Activated T-helper 2 cell treated with anti-CD3 and anti-CD28 coated beads, Interferon-gamma antibody, Interleukin-2, Interleukin-4, amounts not matched to agents 10 μg/mL and 5 μg/mL and 100 μg/mL, durations not matched to agents 14 hours and 24 hours and 36 hours (primary cell): ENCODE measurements around the gene CRELD2. TPM values are rescaled to one million over a fixed set of nuclear protein-coding genes. Genes with fewer than 3 reads are reported as not detected.
"Not testable (repeated sequence)": the region's sequence is repeated elsewhere in the genome, so short reads cannot be mapped to it uniquely, and the experiment has no call there.

ENCODE experiments used
- DNase-seq: peaks from one replicate; pipeline ENCODE4 v3.0.0; 2021; ENCODE audit warnings: low spot score
- H3K27ac Mint-ChIP-seq: one replicate; pipeline ENCODE4 v1.8.0; 2021; ENCODE audit warnings: mixed read lengths
- H3K27me3 Mint-ChIP-seq: one replicate; pipeline ENCODE4 v1.8.0; 2021; ENCODE audit warnings: low read depth, mixed read lengths
- H3K36me3 Mint-ChIP-seq: one replicate; pipeline ENCODE4 v1.8.0; 2021; ENCODE audit warnings: low read depth, mixed read lengths
- H3K4me1 Mint-ChIP-seq: one replicate; pipeline ENCODE4 v1.8.0; 2021; ENCODE audit warnings: low read depth, mixed read lengths
- H3K4me3 Mint-ChIP-seq: one replicate; pipeline ENCODE4 v1.8.0; 2021; ENCODE audit warnings: low read depth, mild to moderate bottlenecking, moderate library complexity, mixed read lengths
- H3K9me3 Mint-ChIP-seq: one replicate; pipeline ENCODE4 v1.8.0; 2021; ENCODE audit warnings: mixed read lengths
- intact Hi-C: fragments of 100-400 bp; cut with micrococcal nuclease; formaldehyde crosslinking; loops from one replicate; pipeline ENCODE4 v1.15.1; 2023
- total RNA-seq: library from RNA; stranded (reverse); gene quantifications from 2 replicates; pipeline ENCODE4 v1.2.3, GENCODE V29; 2022

Gene CRELD2
- total RNA-seq, 1 donor from 2014 or later = 49.9 TPM

DNA sequence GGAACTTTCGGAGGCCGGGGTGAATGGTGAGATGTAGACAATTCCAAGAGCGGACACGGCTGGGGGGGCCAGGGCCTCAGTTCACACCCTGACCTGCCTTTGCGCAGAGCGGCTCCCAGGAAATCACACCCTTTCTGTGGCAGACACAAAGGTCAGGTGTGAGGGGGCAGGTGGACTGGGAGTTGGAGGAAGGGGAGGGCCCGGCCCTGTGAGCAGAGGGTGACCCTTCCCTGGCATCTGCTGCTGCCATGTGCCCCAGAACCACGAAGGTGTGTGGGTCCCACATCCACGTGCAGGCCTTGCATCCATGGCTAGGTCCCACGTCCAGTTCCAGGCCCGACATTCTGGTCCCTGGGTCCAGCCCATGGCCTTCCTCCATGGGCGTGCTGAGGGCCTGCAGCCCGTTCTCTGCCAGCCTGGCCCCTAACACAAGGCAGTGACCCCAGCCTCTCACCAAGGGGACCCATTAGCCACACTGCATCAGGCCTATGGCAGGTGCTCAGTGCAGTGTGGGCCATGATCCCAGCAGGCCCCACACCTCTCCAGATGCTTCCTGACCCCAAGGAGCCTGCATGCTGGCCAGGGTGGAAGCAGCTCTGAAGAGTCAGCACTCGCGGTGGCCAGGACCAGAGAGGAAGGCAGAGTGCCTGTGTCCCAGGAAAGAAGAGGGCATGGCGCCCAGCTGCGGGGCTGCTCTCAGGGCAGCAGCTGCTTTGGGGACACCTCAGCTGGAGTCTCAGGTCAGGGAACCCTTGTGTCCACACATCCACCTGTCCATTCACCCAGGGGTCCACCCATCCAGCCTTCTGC, 23.3 kb downstream of the CRELD2 start:
- DNase-seq = no peak

DNA sequence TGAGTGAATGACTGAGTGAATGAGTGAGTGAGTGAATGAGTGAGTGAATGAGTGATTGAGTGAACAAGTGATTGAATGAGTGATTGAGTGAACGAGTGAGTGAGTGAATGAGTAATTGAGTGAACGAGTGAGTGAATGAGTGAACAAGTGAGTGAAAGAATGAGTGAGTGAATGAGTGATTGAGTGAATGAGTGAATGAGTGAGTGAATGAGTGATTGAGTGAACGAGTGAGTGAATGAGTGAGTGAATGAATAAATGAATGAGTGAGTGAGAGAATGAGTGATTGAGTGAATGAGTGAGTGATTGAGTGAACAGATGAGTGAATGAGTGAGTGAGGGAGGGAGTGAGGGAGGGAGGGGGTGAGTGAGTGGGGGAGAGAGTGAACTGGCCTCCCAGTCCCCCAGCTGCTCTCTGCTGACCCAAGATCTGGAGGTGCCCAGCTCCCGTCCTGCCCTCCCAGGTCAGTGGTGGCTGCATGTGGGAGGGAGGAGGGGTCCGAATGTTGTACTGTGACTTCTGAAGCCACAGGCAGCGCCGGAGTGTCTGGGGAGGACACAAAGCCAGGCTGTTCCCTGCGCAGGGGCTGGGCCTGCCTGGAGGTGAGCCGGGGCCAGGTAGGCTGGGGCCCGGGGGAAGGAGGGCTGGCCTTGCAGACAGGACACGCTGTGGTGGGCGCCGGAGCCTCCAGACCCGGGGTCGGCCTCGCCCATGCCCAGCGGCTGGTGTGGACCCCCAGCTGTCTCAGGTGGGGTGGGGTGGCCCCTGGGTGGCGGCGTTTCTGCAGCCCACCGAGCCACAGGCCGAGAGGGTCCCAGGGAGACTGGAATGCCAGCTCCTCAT, 24.4 kb downstream of the CRELD2 start:
- Mint-ChIP-seq H3K36me3 (no peaks in the 10 kb centered on the region), H3K27me3 (no peaks in the 10 kb centered on the region), H3K4me3 (no peak overlapping the region), H3K27ac (no peak overlapping the region), H3K9me3 (no peaks in the 10 kb centered on the region), H3K4me1 (peaks cover 10% of the 10 kb centered on the region)
- intact Hi-C loops = no loop called here
- DNase-seq = no peak

More for the DNA sequence above, 23.3 kb downstream of the CRELD2 start:
- Mint-ChIP-seq H3K27ac (no peak overlapping the region), H3K27me3 (no peaks in the 10 kb centered on the region), H3K4me1 (peaks cover 13% of the 10 kb centered on the region), H3K9me3 (no peaks in the 10 kb centered on the region), H3K4me3 (no peak overlapping the region), H3K36me3 (no peaks in the 10 kb centered on the region)
- intact Hi-C loops = no loop called here

DNA sequence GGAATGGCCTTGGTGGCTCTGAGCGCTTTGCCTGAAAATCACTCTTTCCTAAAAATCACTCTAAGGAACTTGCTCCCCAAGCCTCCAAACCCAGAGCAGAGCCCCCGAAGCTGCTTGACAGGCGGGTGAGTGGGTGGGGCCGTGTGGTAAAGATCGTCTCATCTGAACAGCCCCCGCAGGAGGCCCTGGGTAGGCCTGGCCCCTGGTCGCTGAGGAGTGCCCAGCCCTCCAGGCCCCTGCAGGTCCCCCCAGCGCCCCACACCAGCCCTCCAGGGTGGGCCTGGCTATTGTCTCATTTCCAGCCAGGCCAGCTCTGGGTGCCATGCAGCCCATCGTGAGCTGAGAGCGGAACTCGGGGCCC, 25.0 kb downstream of the CRELD2 start:
- no peak for DNase-seq
- H3K4me1 Mint-ChIP-seq = peaks cover 10% of the 10 kb centered on the region
- H3K27me3 Mint-ChIP-seq = no peaks in the 10 kb centered on the region
- H3K36me3 Mint-ChIP-seq = no peaks in the 10 kb centered on the region
- H3K9me3 Mint-ChIP-seq = no peaks in the 10 kb centered on the region
- intact Hi-C loops = no loop called here
- no peak overlapping the region for H3K27ac Mint-ChIP-seq
- H3K4me3 Mint-ChIP-seq = no peak overlapping the region

DNA sequence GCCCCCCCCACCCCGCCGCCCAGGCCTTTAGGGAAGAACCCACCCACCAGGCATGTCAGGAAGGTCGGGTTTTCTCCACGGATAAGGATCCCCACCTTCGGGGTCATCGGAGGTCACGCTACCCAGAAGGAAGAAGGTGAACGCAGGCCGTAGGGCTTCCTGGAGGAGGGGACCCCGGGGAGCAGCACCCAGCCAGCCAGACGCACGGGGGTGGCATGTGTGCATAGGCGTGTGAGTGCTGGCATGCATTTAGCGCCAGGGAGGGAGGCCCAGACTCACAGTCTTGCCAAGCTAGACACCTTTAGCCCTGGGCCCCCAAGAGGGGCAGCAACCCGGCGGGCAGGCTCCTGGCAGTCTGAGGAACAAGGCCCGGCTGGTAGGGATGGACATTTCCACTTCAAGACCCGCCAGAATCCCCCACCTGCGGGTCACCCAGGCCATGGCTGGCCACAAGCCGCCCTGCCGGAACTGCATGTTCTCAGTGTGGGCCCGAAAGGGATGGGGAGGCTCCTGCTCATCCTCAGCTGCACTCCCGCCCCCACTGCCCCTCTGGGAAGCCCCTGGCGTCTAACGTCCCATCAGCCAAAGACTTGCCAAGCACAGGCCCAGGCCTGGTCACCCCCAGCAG, 25.5 kb downstream of the CRELD2 start:
- H3K36me3 Mint-ChIP-seq = no peaks in the 10 kb centered on the region
- H3K27me3 Mint-ChIP-seq = no peaks in the 10 kb centered on the region
- H3K9me3 Mint-ChIP-seq = no peaks in the 10 kb centered on the region
- no peak overlapping the region for H3K27ac Mint-ChIP-seq
- no peak for DNase-seq
- H3K4me1 Mint-ChIP-seq = peaks cover 10% of the 10 kb centered on the region
- H3K4me3 Mint-ChIP-seq = no peak overlapping the region
- intact Hi-C loops = no loop called here

DNA sequence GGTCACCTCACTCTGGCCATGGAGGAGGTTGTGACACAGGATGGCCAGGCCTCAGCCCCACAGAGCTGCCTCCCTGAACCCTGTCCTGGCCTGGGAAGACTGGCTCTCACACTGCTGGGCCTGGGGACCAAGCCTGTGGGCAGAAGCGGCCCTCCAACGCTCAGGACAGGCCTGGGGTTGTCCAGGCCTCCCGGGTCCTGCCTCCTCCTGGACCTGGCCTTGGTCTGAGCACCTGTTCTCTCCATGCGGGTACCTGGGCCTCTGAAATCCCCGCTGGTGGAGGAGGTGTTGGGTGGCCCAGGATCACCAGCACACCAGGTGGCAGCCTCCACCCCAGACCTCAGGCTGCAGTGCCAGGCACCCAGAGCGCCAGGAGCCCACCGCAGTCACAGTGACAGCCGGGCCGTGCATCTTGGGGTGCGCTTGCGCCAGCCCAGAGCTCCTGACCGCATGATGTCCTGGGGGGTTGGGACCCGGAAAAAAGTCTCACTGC, 26.0 kb downstream of the CRELD2 start:
- no peak for DNase-seq
- no peaks in the 10 kb centered on the region for H3K9me3 Mint-ChIP-seq
- intact Hi-C loops = no loop called here
- no peak overlapping the region for H3K27ac Mint-ChIP-seq
- no peak overlapping the region for H3K4me3 Mint-ChIP-seq
- peaks cover 8% of the 10 kb centered on the region for H3K4me1 Mint-ChIP-seq
- H3K27me3 Mint-ChIP-seq = no peaks in the 10 kb centered on the region
- H3K36me3 Mint-ChIP-seq = no peaks in the 10 kb centered on the region

DNA sequence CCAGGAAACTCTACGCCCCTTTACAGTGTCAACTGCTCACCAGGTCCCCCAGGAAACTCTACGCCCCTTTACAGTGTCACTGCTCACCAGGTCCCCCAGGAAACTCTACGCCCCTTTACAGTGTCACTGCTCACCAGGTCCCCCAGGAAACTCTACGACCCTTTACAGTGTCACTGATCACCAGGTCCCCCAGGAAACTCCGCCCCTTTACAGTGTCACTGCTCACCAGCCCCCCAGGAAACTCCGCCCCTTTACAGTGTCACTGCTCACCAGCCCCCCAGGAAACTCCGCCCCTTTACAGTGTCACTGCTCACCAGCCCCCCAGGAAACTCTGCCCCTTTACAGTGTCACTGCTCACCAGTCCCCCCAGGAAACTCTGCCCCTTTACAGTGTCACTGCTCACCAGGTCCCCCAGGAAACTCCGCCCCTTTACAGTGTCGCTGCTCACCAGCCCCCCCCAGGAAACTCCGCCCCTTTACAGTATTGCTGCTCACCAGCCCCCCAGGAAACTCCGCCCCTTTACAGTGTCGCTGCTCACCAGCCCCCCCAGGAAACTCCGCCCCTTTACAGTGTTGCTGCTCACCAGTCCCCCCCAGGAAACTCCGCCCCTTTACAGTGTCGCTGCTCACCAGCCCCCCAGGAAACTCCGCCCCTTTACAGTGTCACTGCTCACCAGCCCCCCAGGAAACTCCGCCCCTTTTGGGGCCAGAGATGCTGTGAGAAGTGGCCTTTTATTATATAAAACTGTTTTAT, 26.8 kb downstream of the CRELD2 start:
- H3K4me3 Mint-ChIP-seq, H3K27me3 Mint-ChIP-seq, H3K36me3 Mint-ChIP-seq, H3K9me3 Mint-ChIP-seq, H3K4me1 Mint-ChIP-seq, intact Hi-C loops: not testable (repeated sequence)
- peak overlapping the region; percentile 71 for H3K27ac Mint-ChIP-seq
- peak; percentile 50 for DNase-seq

DNA sequence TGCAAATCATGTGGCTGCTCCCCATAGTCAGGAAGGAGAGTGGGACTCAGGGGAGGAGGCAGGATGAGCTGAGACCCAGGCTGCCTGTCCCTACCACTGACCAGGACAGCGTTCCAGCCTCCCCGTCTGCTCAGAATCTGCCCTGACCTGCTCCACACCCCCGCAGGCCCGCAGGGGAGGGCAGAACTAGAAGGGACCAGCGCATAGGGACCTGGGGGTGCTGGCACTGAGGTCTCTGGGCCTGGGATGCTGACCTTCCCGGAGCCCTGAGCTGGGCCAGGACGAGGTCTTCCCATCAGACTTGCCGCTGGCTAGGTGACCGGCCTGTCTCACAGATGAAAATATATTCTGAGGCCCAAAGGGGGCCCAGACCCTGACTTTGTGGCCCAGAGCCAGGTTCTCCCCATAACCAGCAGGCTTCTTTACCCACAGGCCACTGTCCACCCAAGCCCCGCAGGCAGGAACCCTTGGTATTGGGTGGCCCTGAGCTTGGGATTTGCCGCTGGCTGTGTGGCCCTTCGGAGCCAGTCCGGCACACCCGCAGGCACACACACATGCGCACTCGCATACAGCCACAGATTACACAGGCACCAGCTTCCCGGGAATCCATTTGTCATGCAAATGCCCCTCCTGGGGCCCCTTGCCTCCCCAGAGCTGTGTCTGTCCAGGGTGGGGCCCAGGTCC, 28.3 kb downstream of the CRELD2 start:
- H3K4me3 Mint-ChIP-seq = no peak overlapping the region
- intact Hi-C loops = no loop called here
- H3K9me3 Mint-ChIP-seq = no peaks in the 10 kb centered on the region
- H3K36me3 Mint-ChIP-seq = no peaks in the 10 kb centered on the region
- no peaks in the 10 kb centered on the region for H3K27me3 Mint-ChIP-seq
- no peak overlapping the region for H3K27ac Mint-ChIP-seq
- DNase-seq = no peak
- peaks cover 5% of the 10 kb centered on the region for H3K4me1 Mint-ChIP-seq

DNA sequence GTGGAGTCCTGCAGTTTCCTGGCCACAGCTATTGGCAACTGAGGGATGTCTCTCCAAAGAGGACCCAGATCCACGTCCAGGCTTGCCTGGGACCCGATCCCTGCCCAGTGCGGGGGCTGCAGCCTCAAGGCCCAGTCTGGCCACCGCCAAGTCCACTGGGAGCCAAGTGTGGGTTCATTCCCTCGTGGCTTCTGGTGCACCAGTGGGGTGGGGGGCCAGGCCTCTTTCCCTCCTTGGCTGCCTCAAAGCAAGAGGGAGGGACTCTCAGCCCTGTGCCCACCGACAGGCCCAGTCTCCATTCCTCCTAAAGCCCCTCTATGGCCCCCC, 28.8 kb downstream of the CRELD2 start:
- Mint-ChIP-seq H3K4me1 (peaks cover 5% of the 10 kb centered on the region), H3K4me3 (no peak overlapping the region), H3K9me3 (no peaks in the 10 kb centered on the region), H3K36me3 (no peaks in the 10 kb centered on the region), H3K27me3 (no peaks in the 10 kb centered on the region), H3K27ac (no peak overlapping the region)
- no peak for DNase-seq
- intact Hi-C loops = no loop called here

DNA sequence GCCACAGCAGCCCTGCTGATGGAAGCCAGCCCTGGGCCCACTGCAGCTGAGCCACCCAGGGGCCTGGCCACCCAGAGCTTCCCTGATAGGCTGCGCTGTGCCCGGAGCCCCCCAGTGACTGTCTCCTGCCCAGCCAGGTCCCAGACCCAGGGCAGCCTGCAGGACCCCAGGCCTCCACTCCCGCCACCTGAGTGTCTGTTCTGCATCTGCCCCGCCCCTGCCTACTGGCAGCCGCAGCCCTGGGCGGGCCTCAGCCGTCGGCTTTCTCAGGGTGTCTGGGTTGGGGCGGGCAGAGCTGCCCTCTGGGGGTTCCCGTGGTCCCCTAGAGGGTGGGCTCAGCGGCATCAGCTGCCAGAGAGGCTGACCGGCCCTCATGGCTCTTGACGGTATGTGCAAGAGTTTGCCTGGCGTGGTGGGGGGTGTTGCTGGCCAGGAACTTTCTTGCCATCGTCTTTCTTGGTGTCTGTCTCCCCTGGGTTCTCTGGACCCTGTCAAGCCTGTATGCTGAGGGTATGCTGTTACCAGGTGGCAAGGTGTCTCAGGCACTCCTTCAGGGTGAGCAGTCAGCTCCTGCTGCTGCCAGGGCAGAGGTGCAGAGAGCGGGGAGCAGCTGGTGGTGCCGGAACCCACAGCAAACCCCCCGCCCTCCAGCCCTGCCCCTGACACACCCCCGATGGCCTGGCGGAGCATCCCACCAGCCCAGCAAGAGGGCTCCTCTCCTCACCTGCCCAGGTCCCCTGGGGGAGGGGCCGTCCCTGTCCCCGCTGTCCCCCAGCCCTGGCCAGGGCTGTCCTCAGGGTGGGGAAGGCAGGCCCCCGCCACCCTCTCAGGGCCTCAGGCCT, 29.9 kb downstream of the CRELD2 start:
- H3K27me3 Mint-ChIP-seq = no peaks in the 10 kb centered on the region
- no peak overlapping the region for H3K27ac Mint-ChIP-seq
- H3K4me3 Mint-ChIP-seq = no peak overlapping the region
- no peaks in the 10 kb centered on the region for H3K9me3 Mint-ChIP-seq
- H3K36me3 Mint-ChIP-seq = no peaks in the 10 kb centered on the region
- DNase-seq = no peak
- peaks cover 5% of the 10 kb centered on the region for H3K4me1 Mint-ChIP-seq
- intact Hi-C loops = no loop called here

DNA sequence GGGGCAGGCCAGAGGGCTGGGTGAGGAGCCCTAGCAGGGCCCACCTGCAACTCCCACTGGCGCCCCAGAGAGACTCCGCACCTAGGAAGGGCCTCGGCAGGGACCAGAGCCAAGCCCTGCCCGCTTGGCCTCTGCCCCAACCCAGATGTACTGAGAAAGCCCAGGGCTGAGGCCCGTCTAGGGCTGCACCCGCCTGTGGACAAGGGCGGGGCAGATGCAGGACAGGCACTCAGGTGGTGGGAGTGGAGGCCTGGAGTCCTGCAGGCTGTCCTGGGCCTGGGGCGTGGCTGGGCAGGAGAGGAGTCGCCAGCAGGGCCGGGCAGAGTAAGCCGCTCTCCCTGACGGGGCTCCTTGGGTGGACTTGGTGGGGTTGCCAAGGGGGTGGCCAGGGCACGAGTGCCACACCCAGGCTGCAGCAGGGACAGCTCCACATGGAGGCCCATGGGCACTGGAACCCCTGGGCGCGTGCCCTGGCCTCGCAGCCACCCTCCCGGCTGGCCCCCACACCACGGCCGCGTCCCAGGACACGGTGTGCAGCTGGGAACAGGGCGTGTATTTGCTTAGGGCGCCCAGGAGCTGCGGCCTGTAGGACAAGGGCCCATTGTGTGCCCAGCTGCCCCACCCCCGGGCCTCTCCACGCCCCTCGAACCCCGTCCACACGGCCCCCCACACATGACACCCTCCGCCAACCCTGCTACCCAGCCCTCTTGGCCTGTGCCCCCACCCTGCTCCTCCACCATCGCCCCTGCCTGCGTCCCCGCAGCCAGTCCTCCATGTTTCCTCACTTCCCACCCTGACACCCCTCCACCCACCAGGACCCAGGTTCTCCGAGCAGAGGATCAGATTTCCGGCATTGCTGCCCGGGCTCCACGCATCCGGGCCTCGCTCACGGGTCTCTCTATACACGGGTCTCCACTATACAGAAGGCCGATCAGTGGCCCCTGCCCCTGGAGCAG, 30.8 kb downstream of the CRELD2 start:
- intact Hi-C loops = no loop called here
- DNase-seq = no peak
- Mint-ChIP-seq H3K4me3 (no peak overlapping the region), H3K36me3 (no peaks in the 10 kb centered on the region), H3K27me3 (no peaks in the 10 kb centered on the region), H3K27ac (no peak overlapping the region), H3K4me1 (peaks cover 5% of the 10 kb centered on the region), H3K9me3 (no peaks in the 10 kb centered on the region)

DNA sequence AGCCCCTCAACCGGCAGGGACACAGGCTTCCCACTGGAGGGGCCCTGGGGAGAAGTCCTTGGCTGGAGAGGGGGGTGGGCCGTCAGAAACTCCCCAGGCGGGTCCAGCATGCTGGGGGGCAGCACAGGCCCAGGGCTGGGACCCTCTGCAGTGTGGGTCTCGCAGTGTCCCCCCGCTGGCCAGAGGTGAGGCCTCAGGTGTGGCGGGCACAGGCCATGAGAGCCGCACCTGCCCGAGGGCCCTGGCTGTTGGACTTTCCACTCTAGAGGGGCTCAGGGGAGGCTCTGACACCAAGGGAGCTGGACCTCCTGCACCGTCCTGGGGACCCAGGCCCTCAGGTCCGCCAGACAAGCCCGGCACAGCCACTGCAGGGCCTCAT, 31.5 kb downstream of the CRELD2 start:
- Mint-ChIP-seq H3K4me3 (no peak overlapping the region), H3K27me3 (no peaks in the 10 kb centered on the region), H3K4me1 (peaks cover 5% of the 10 kb centered on the region), H3K9me3 (no peaks in the 10 kb centered on the region), H3K36me3 (no peaks in the 10 kb centered on the region), H3K27ac (no peak overlapping the region)
- intact Hi-C loops = no loop called here
- no peak for DNase-seq
